ENCODE data around the gene C1orf116.
A peak's percentile ranks its signal among the peaks of the same experiment; 100 is the strongest.

C1orf116 gene

DNA sequence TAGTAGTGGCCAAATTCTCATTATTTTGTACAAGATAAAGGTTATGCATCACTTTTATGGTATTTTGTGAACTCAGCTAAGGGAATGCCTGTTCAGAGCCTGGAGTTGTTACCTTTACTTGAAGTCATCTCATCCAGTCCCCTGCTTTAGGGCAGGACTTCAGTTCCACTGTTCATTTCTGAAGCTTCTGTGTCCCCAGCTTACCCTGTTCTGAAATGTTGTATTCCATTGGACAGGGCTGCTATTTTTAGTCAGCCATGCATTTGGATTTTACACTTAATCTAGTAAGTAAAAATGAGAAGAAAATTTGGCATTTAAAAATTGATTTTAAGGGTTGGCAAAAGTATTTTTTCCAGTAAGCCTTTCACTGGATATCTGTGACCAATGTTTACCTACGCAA, 44.5 kb upstream of the C1orf116 start:
- TF ChIP-seq, protein P1, sequence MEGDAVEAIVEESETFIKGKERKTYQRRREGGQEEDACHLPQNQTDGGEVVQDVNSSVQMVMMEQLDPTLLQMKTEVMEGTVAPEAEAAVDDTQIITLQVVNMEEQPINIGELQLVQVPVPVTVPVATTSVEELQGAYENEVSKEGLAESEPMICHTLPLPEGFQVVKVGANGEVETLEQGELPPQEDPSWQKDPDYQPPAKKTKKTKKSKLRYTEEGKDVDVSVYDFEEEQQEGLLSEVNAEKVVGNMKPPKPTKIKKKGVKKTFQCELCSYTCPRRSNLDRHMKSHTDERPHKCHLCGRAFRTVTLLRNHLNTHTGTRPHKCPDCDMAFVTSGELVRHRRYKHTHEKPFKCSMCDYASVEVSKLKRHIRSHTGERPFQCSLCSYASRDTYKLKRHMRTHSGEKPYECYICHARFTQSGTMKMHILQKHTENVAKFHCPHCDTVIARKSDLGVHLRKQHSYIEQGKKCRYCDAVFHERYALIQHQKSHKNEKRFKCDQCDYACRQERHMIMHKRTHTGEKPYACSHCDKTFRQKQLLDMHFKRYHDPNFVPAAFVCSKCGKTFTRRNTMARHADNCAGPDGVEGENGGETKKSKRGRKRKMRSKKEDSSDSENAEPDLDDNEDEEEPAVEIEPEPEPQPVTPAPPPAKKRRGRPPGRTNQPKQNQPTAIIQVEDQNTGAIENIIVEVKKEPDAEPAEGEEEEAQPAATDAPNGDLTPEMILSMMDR (conservative IDR thresholded peaks at IDR 0.05; ENCODE audit: low read length) = no peak; the same call in 1 of the 2 replicates
- DNase-seq (ENCODE audit: low read depth) = no peak
- H3K4me3 ChIP-seq (ENCODE audit: low read length) = no peak overlapping the region

DNA sequence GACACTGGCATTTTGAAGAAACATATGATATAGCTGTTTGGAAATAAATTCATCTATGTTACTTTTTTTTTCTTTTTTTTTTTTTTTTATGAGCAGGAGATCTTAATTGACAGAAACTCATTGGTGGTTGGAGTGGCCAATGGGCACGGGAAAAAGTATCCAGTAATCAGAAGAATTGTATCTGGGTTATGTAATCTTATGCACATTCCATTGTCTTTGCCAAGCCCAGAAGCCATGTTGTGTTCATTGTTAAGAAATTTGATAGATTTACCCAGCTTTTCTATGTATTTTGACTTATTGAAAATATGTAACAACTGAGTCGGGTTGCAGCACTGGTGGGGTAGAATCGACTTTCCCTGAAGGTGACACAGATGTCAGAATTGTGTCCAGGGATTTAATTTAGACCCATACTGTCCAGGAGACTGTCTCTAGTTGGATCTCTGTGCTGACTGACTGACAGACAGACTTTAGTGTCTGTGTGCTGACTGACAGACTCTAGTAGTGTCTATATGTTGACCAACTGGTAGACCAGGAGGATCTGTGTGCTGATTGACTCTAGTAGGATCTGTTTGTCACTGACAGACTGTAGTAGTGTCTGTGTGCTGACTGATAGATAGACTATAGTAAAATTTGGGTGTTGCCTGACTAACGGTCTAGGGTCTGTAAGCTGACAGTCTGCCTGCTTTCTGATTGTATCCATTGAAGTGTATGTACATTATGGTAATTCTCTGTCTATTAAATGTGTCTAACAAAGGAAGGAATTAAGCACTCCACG, 43.8 kb upstream of the C1orf116 start:
- TF ChIP-seq, protein P1 (conservative IDR thresholded peaks at IDR 0.05; ENCODE audit: low read length) = no peak
- DNase-seq (ENCODE audit: low read depth) = peak; percentile 38
- no peak overlapping the region for H3K4me3 ChIP-seq (ENCODE audit: low read length)

DNA sequence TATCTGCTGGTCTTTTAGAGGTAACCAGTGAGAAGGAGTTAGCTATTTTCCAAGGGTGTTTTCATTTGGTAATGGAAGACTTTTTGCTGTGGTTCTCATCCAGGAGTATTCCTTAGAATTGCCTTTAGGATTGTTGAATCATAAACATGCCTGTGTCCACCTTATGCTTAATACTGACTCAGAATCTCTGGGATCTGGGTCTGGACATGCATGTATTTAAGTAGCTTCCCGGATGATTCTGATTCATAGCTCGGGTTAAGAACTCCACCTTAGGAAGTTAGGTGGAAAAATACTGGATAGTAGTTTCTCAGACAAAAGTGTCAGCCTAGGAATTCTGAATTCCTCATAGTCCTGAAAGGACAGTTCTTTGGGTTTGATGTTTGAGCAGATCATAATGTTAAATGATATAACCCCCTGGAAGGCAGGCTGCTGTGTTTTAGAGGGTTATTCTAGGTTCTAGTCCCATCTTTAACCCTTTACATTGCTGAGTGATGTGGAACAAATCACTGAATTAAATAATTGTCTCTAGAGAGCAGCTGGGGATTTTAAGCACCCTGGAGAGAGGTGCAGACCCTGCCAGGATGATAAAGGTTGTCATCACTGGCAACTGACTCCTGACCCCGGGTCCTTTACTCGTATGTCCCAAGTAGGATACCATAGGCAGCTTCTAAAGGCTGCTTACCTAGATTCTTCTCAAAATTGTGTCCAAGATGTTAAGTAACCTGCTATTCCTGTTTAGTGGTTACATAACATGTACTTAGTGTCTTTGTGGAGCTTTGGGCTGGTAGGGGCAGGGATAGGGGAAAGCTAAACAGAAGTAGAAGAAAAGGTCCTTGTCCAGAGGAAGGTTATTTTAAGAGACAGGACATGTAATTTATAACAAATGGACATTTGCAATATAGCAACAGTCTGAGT, 41.6 kb upstream of the C1orf116 start:
- no peak overlapping the region for H3K4me3 ChIP-seq (ENCODE audit: low read length)
- DNase-seq (ENCODE audit: low read depth) = no peak
- TF ChIP-seq, protein P1 (conservative IDR thresholded peaks at IDR 0.05; ENCODE audit: low read length) = no peak

GRCh38 chr1:207072233-207072632, 39.7 kb upstream of the C1orf116 start:
- DNase-seq (ENCODE audit: low read depth) = no peak
- H3K4me3 ChIP-seq (ENCODE audit: low read length) = no peak overlapping the region
- TF ChIP-seq, protein P1 (conservative IDR thresholded peaks at IDR 0.05; ENCODE audit: low read length) = no peak

GRCh38 chr1:207071426-207071825, 38.9 kb upstream of the C1orf116 start:
- no peak for DNase-seq (ENCODE audit: low read depth)
- TF ChIP-seq, protein P1 (conservative IDR thresholded peaks at IDR 0.05; ENCODE audit: low read length) = no peak
- H3K4me3 ChIP-seq (ENCODE audit: low read length) = no peak overlapping the region

- DNase-seq (ENCODE audit: low read depth) = no peak
- TF ChIP-seq, protein P1 (conservative IDR thresholded peaks at IDR 0.05; ENCODE audit: low read length) = no peak
- no peak overlapping the region for H3K4me3 ChIP-seq (ENCODE audit: low read length)
These were observed 38.3 kb upstream of the C1orf116 start for GRCh38 chr1:207070811-207071210.
